ENCODE measurements around the gene C2CD2L.

DNA sequence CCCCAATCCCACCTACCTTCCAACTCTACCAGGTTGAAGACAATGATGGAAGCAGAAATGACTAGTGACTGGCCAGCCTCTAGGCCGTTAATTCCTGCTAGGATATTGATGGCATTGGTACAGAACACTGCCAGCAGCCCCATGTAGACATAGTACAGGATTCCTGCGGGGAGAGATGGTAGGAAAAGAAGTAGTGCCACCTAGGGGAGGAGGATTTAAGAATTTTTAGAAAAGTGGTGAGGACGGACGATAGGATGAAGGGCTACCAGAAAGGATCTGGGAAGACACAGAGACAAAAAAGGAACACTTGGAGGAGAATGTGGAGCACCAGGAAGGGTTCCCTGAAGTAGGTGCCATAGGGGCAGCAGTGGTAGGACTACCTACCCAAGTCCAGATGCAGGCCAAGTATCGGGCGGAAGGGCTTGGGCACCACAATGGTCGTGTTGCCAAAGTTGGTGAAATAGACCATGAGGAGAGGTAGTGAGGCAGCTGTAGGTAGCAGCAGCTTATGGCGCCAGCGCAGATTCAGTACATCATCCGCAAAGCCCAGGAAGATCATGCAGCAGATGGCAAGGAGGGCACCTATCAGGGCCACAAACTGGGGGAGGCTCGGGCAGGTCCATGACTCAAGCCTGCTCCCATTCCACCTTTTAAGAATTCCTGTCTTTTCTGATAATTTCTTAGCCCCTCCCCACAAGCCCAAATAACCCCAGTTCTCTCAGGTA, 6.7 kb upstream of the C2CD2L start:
- TF ChIP-seq CTCF (IDR thresholded peaks at IDR 0.05) (peak in 2 of 4 experiments; percentile 12 to 31), POLR2AphosphoS5 (IDR thresholded peaks at IDR 0.05) (peak; percentile 12), POLR2A (IDR thresholded peaks at IDR 0.05) (no peak)
